Hematopoietic multipotent progenitor cell (in vitro differentiated cells): Measurements from ENCODE around the gene OSTN. TPM values are rescaled to one million over a fixed set of nuclear protein-coding genes. Genes with fewer than 3 reads are reported as not detected.
"Not testable (repeated sequence)": the region's sequence is repeated elsewhere in the genome, so short reads cannot be mapped to it uniquely, and the experiment has no call there.

Experiments used
- DNase-seq, 3 donors: peaks; one replicate each; pipeline ENCODE4 v3.0.0-alpha.2; 2011 to 2015; ENCODE audit warnings: low read depth in 2 of 3, low spot score in 2 of 3
- total RNA-seq: library from RNA; depleted of rRNA; stranded (reverse); fragments of >200 nt; gene quantifications from one replicate; pipeline ENCODE4 v1.2.3, GENCODE V29; 2012

The OSTN gene
- total RNA-seq, 1 donor = not detected

GRCh38 chr3:191262650-191263049 is 63.6 kb downstream of the OSTN start:
- DNase-seq = no peak

- no peak for DNase-seq
Observed at GRCh38 chr3:191263365-191263764, 64.3 kb downstream of the OSTN start.

GRCh38 chr3:191263850-191264249 is 64.8 kb downstream of the OSTN start:
- no peak for DNase-seq

GRCh38 chr3:191268737-191269136 is 69.7 kb downstream of the OSTN start:
- no peak for DNase-seq

- DNase-seq = no peak
Observed at GRCh38 chr3:191269289-191270085, 70.4 kb downstream of the OSTN start.

GRCh38 chr3:191275244-191275643 is 76.2 kb downstream of the OSTN start:
- DNase-seq = not testable (repeated sequence)

GRCh38 chr3:191275751-191276150 is 76.7 kb downstream of the OSTN start:
- no peak for DNase-seq

- DNase-seq = no peak
Observed at GRCh38 chr3:191280111-191280510, 81.1 kb downstream of the OSTN start.

GRCh38 chr3:191280882-191281281 is 81.8 kb downstream of the OSTN start:
- DNase-seq = no peak

- no peak for DNase-seq
Observed at GRCh38 chr3:191282251-191283185, 83.5 kb downstream of the OSTN start.

GRCh38 chr3:191283400-191283799 is 84.4 kb downstream of the OSTN start:
- DNase-seq = no peak

- DNase-seq = peak in 1 of 3 donors; percentile 11
Observed at GRCh38 chr3:191290311-191291025, 91.4 kb downstream of the OSTN start.

GRCh38 chr3:191292243-191293015 is 93.4 kb downstream of the OSTN start:
- no peak for DNase-seq

GRCh38 chr3:191294291-191294690 is 95.2 kb downstream of the OSTN start:
- DNase-seq = no peak

- DNase-seq = peak in 2 of 3 donors; percentile 8 to 19
Observed at GRCh38 chr3:191296041-191296541, 97.0 kb downstream of the OSTN start.

- no peak for DNase-seq
Observed at GRCh38 chr3:191298846-191299245, 99.8 kb downstream of the OSTN start.

- DNase-seq = no peak
Observed at GRCh38 chr3:191300422-191300821, 101.4 kb downstream of the OSTN start.

- DNase-seq = no peak
Observed at GRCh38 chr3:191301017-191301416, 102.0 kb downstream of the OSTN start.

GRCh38 chr3:191301782-191302411 is 102.9 kb downstream of the OSTN start:
- no peak for DNase-seq

- DNase-seq = no peak
Observed at GRCh38 chr3:191302451-191302850, 103.4 kb downstream of the OSTN start.
